K562 (cell line): Measurements from ENCODE around the gene KPNA3. TPM values are rescaled to one million over a fixed set of nuclear protein-coding genes. Genes with fewer than 3 reads are reported as not detected.
A peak's percentile ranks its signal among the peaks of the same experiment; 100 is the strongest.

Experiments
- BMI1 ChIP-seq: fragments of 150-350 bp; IDR thresholded peaks from 2 replicates; pipeline ENCODE4 v1.6.1; 2014; ENCODE audit warnings: low read length
- CEBPB ChIP-seq: fragments of 450-650 bp; IDR thresholded peaks from 2 replicates; pipeline ENCODE4 v1.6.1; 2016; ENCODE audit warnings: missing genetic modification characterization, missing compliant biosample characterization
- DDX20 ChIP-seq: fragments of 450-650 bp; IDR thresholded peaks from 2 replicates; pipeline ENCODE4 v1.6.1; 2016; ENCODE audit warnings: missing genetic modification characterization, low read depth, mild to moderate bottlenecking, missing compliant biosample characterization, moderate library complexity
- EP300 ChIP-seq: IDR thresholded peaks from 2 replicates; pipeline ENCODE4 v1.6.1; 2012; ENCODE audit warnings: low read length, improper control_type of control experiment
- ETV5 ChIP-seq: sonication (generic); formaldehyde crosslinking; IDR thresholded peaks from 2 replicates; pipeline ENCODE4 v1.4.0; 2020; ENCODE audit warnings: low read depth, mild to moderate bottlenecking, missing genetic modification reagents
- FOXP1 ChIP-seq: sonication (generic); formaldehyde crosslinking; IDR thresholded peaks from 2 replicates; pipeline ENCODE4 v1.8.0; 2022; ENCODE audit warnings: mild to moderate bottlenecking, missing genetic modification reagents
- HDAC8 ChIP-seq: fragments of 450-650 bp; IDR thresholded peaks from 2 replicates; pipeline ENCODE4 v1.6.1; 2016; ENCODE audit warnings: mild to moderate bottlenecking, missing genetic modification characterization, moderate library complexity, missing compliant biosample characterization
- HMGN3 ChIP-seq: IDR thresholded peaks from 2 replicates; pipeline ENCODE4 v1.6.1; 2011; ENCODE audit warnings: borderline replicate concordance, low read depth, mild to moderate bottlenecking, mixed read lengths, low read length; ENCODE audit not compliant: insufficient read length; ENCODE audit errors: extremely low read depth
- KAT7 ChIP-seq: sonication (generic); formaldehyde crosslinking; IDR thresholded peaks from 2 replicates; pipeline ENCODE4 v1.8.0; 2022; ENCODE audit warnings: missing genetic modification reagents, mild to moderate bottlenecking, borderline replicate concordance
- MTA1 ChIP-seq: fragments of 450-650 bp; IDR thresholded peaks from 2 replicates; pipeline ENCODE4 v1.6.1; 2017; ENCODE audit warnings: borderline replicate concordance
- MTA2 ChIP-seq: fragments of 450-650 bp; IDR thresholded peaks from 2 replicates; pipeline ENCODE4 v1.6.1; 2016; ENCODE audit warnings: low read depth
- MYNN ChIP-seq, 2 experiments: sonication (generic); formaldehyde crosslinking in 1 of 2; IDR thresholded peaks; 2 replicates each; pipeline versions ENCODE4 v1.5.0 to v1.6.1; 2016 to 2020; ENCODE audit warnings: antibody characterized with exemption in 1 of 2, missing genetic modification reagents in 1 of 2
- NFE2L1 ChIP-seq: fragments of 450-650 bp; IDR thresholded peaks from 2 replicates; pipeline ENCODE4 v1.6.1; 2016; ENCODE audit warnings: missing genetic modification characterization, low read depth, mild to moderate bottlenecking, missing compliant biosample characterization, moderate library complexity, borderline replicate concordance
- NFIC ChIP-seq: fragments of 450-650 bp; IDR thresholded peaks from 2 replicates; pipeline ENCODE4 v1.6.1; 2017; ENCODE audit warnings: mild to moderate bottlenecking, inconsistent platforms
- NR1H2 ChIP-seq: sonication (generic); formaldehyde crosslinking; IDR thresholded peaks from 2 replicates; pipeline ENCODE4 v1.4.0; 2020; ENCODE audit warnings: mild to moderate bottlenecking, missing genetic modification reagents
- NRF1 ChIP-seq, 2 experiments: fragments of 450-650 bp; IDR thresholded peaks in 1 of 2; conservative IDR thresholded peaks in 1 of 2; 2 replicates each; pipeline ENCODE4 v1.6.1; 2014; ENCODE audit warnings: mild to moderate bottlenecking in 2 of 2
- POLR2AphosphoS5 ChIP-seq: IDR thresholded peaks from 2 replicates; pipeline ENCODE4 v1.6.1; 2011; ENCODE audit warnings: mild to moderate bottlenecking, low read depth, low read length, moderate library complexity; ENCODE audit not compliant: control insufficient read depth, insufficient read depth
- POLR2H ChIP-seq: IDR thresholded peaks from 2 replicates; pipeline ENCODE4 v1.6.1; 2016; ENCODE audit warnings: missing genetic modification characterization, low read depth, mild to moderate bottlenecking, control low read depth, missing compliant biosample characterization, moderate library complexity
- SRSF9 ChIP-seq: fragments of 200-400 bp; formaldehyde crosslinking; IDR thresholded peaks from 2 replicates; pipeline ENCODE4 v1.6.1; 2017; ENCODE audit warnings: low read depth, low read length, borderline replicate concordance
- ZFP30 ChIP-seq: fragments of 250-450 bp; sonication (Bioruptor Pico); IDR thresholded peaks from 2 replicates; pipeline ENCODE4 v1.8.0; 2022; ENCODE audit warnings: moderate library complexity, mild to moderate bottlenecking, inconsistent platforms, borderline replicate concordance
- ZFX ChIP-seq: sonication (generic); formaldehyde crosslinking; IDR thresholded peaks from 2 replicates; pipeline ENCODE4 v1.8.0; 2022; ENCODE audit warnings: mild to moderate bottlenecking, missing genetic modification reagents, moderate library complexity
- ZNF274 ChIP-seq: IDR thresholded peaks from 2 replicates; pipeline ENCODE4 v1.6.1; 2011; ENCODE audit warnings: low read depth, mild to moderate bottlenecking, low read length, moderate library complexity, borderline replicate concordance
- ZNF3 ChIP-seq: fragments of 250-450 bp; sonication (Bioruptor Pico); IDR thresholded peaks from 2 replicates; pipeline ENCODE4 v1.5.0; 2021; ENCODE audit warnings: mild to moderate bottlenecking, moderate library complexity
- ZNF41 ChIP-seq: fragments of 250-450 bp; sonication (Bioruptor Pico); conservative IDR thresholded peaks from 2 replicates; pipeline ENCODE4 v1.4.0; 2020; ENCODE audit warnings: mild to moderate bottlenecking
- ZSCAN32 ChIP-seq: fragments of 450-650 bp; formaldehyde crosslinking; IDR thresholded peaks from 2 replicates; pipeline ENCODE4 v1.4.0; 2020; ENCODE audit warnings: mild to moderate bottlenecking, moderate library complexity
- polyA plus RNA-seq, 8 experiments: library from polyadenylated mRNA; depleted of rRNA in 4 of 8; stranded (reverse) in 5 of 8; unstranded in 3 of 8; fragments of >200 nt; fragmentation: Nextera tagmentation in 2 of 8; fragmentation: Illumina TruSeq in 1 of 8; extraction: Ambion mirVana in 2 of 8; extraction: Trizol in 1 of 8; gene quantifications; 2 replicates each; pipeline versions ENCODE4 v1.2.1 to v1.2.3, GENCODE V29; 2011 to 2014; ENCODE audit warnings: inconsistent platforms in 1 of 8, missing spikeins in 1 of 8
- total RNA-seq, 7 experiments: library from RNA; depleted of rRNA in 6 of 7; stranded (reverse); fragments of >200 nt in 6 of 7; fragmentation: Illumina TruSeq in 2 of 7; extraction: Trizol in 2 of 7; gene quantifications; 2 replicates each; pipeline versions ENCODE4 v1.2.1 to v1.2.3, GENCODE V29; 2011 to 2021; ENCODE audit warnings: low replicate concordance in 1 of 7
- TF ChIP-seq, protein P1 (sequence below): fragments of 200-800 bp; sonication (Bioruptor generic); IDR thresholded peaks from 2 replicates; pipeline ENCODE4 v1.6.1; 2017; ENCODE audit warnings: missing genetic modification characterization, missing compliant biosample characterization
- TF ChIP-seq, protein P2 (sequence below), 2 experiments: fragments of 450-650 bp; conservative IDR thresholded peaks; 2 replicates each; pipeline ENCODE4 v1.6.1; 2017; ENCODE audit warnings: mild to moderate bottlenecking in 2 of 2, moderate library complexity in 2 of 2

The KPNA3 gene
- total and polyA plus RNA-seq, 9 of the 15 experiments (the other 6 are each of a cell fraction or from before 2014, with no cell fraction given) = 8.5 to 23.4 (median 15.7) TPM

DNA sequence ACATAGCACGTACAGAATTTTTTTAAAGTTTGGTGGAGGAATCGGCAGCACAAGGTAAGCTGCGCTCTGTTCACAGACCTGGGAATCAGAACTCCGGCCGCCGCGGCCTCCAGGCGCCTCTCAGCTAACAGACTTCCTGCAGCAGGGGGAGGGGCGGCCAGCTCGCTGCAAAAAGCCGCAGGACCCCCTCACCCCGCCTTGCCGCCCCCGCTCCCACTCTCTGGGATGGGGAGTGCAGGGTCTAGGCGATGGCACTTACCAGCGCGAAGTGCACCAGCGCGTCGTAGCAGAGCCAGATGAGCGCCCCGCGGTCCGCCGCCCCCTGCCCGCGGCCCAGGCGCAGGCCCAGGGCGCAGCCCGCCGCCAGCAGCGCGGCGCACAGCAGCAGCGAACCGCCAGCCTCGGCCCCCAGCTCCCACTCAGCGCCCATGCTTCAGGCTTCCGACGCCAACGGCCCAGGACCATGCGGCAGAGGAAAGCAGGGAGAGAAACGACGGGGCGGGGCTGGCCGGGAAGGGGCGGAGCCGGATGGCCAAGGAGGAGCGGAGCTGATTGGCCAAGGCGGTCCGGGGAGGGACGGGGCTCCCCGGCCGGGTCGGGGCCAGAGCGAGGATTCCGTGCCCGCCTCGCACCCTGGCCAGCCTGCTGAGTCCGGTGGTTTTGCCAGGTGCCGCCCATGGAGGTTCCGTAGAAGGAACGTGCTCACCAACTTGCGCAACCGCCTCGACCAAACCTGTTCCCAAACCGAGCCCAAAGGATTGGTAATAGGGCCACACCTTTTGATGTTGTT, 101.3 kb downstream of the KPNA3 start, which contains the start of gene EBPL (continued):
- TF ChIP-seq, protein P1, sequence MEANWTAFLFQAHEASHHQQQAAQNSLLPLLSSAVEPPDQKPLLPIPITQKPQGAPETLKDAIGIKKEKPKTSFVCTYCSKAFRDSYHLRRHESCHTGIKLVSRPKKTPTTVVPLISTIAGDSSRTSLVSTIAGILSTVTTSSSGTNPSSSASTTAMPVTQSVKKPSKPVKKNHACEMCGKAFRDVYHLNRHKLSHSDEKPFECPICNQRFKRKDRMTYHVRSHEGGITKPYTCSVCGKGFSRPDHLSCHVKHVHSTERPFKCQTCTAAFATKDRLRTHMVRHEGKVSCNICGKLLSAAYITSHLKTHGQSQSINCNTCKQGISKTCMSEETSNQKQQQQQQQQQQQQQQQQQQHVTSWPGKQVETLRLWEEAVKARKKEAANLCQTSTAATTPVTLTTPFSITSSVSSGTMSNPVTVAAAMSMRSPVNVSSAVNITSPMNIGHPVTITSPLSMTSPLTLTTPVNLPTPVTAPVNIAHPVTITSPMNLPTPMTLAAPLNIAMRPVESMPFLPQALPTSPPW (CRISPR knock-in tag) = peak; percentile 47
- TF ChIP-seq POLR2H (tag) (no peak), NR1H2 (CRISPR knock-in tag) (no peak), POLR2AphosphoS5 (peak; percentile 43; the same call in 1 of the 2 replicates), ZNF3 (CRISPR knock-in tag) (no peak), NRF1 (conservative IDR thresholded peaks at IDR 0.05 in 1 of 2, IDR thresholded peaks at IDR 0.05 in 1 of 2) (peak; percentile 70 to 75; a peak in 3 of 4 replicates), MTA1 (no peak), MYNN (IDR thresholded peaks at IDR 0.05) (no peak), MYNN (CRISPR knock-in tag; IDR thresholded peaks at IDR 0.05) (no peak), ZFX (CRISPR knock-in tag) (peak; percentile 64), ETV5 (CRISPR knock-in tag) (no peak), ZFP30 (CRISPR knock-in tag) (no peak), MTA2 (no peak), FOXP1 (no peak), HMGN3 (peak; percentile 25), KAT7 (CRISPR knock-in tag) (no peak), DDX20 (tag) (no peak), ZNF274 (no peak), NFE2L1 (tag) (no peak), EP300 (no peak), ZNF41 (CRISPR knock-in tag) (no peak), NFIC (no peak), CEBPB (tag) (peak; percentile 78), SRSF9 (no peak), HDAC8 (tag) (no peak), BMI1 (no peak), ZSCAN32 (CRISPR knock-in tag) (no peak)
- TF ChIP-seq, protein P2, sequence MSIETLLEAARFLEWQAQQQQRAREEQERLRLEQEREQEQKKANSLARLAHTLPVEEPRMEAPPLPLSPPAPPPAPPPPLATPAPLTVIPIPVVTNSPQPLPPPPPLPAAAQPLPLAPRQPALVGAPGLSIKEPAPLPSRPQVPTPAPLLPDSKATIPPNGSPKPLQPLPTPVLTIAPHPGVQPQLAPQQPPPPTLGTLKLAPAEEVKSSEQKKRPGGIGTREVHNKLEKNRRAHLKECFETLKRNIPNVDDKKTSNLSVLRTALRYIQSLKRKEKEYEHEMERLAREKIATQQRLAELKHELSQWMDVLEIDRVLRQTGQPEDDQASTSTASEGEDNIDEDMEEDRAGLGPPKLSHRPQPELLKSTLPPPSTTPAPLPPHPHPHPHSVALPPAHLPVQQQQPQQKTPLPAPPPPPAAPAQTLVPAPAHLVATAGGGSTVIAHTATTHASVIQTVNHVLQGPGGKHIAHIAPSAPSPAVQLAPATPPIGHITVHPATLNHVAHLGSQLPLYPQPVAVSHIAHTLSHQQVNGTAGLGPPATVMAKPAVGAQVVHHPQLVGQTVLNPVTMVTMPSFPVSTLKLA (conservative IDR thresholded peaks at IDR 0.05) = no peak; a peak in 1 of 4 replicates
